GM12892 (cell line): ENCODE data around the gene GBA2.

Source experiments
- DNase-seq: peaks from one replicate; pipeline ENCODE4 v3.0.0; 2011; ENCODE audit not compliant: insufficient read length
- FAIRE-seq: peaks from 2 replicates; lab custom pipeline; 2011; peaks lifted over from hg19 to GRCh38; lab: Jason Lieb, UNC
- POLR2A ChIP-seq: IDR thresholded peaks from 2 replicates; pipeline ENCODE4 v1.6.1; 2011; ENCODE audit warnings: low read depth, low read length, control low read depth
- POLR2AphosphoS5 ChIP-seq: IDR thresholded peaks from 2 replicates; pipeline ENCODE4 v1.6.1; 2011; ENCODE audit warnings: low read depth, low read length, control low read depth
- TAF1 ChIP-seq: IDR thresholded peaks from 2 replicates; pipeline ENCODE4 v1.6.1; 2011; ENCODE audit warnings: low read depth, mild to moderate bottlenecking, control low read depth, low read length, borderline replicate concordance

The GBA2 gene

DNA sequence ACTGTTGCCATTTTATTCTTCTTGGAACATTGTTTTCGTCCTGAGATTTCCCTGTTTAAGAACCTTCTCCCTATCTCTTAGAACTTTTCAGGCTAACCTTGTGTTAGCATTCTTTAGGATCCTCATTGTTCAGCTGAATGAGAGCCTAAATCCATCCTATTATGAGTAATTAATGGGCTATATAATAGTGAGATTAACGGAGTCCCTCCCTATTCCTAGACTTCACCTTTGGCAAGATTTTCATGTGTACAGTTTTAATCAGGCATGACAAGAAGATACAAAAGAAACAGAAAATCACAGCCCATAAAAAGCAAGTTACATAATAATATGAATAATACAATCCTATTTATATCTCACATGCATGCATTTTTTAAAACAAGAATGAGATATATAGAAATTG lies 14.2 kb upstream of the GBA2 start:
- DNase-seq = no peak

DNA sequence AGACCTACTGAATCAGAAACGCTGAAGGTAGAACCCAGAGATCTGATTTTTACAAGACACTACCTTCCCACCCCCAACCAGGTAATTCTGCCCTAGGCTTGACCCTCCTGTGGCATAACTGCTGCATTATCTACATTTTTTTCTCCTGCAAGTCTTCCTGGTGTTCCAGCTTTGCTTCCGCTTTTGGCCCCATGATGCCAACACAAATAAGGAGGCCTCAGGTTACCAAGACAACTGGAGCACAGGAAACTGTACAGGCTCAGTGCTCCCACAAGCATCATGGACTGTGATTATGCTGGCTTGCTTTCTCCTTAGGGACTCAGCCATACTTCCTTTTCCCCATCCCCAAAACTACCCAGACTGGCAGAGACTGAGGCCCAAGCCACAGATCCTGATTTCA lies 11.6 kb upstream of the GBA2 start:
- FAIRE-seq (no peak), DNase-seq (no peak)
- TF ChIP-seq POLR2AphosphoS5 (no peak), TAF1 (no peak), POLR2A (no peak)

More for the DNA sequence above, 14.2 kb upstream of the GBA2 start:
- no peak for FAIRE-seq
- no peak for TF ChIP-seq POLR2A
- no peak for TF ChIP-seq POLR2AphosphoS5
- no peak for TF ChIP-seq TAF1

DNA sequence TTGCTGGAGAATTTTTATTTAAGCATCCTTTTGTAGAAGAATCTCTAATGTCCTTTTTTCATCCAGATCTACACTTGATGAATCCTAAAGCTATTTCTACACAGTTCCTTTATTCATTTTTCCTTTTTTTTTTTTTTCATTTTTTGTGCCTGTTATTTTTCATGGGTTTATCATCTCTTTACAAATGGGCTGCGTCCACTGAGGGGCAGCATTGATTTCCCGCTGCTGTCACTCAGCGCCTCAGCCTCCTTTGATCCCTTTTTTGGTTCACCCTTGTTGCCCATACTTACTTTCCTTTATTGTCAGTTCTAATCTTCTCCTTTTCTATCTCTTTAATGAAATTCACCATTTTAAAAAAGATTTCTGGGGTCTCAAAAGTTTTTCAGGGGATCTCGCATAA lies 10.8 kb upstream of the GBA2 start:
- TF ChIP-seq POLR2A (no peak), POLR2AphosphoS5 (no peak), TAF1 (no peak)
- no peak for FAIRE-seq
- DNase-seq = no peak

DNA sequence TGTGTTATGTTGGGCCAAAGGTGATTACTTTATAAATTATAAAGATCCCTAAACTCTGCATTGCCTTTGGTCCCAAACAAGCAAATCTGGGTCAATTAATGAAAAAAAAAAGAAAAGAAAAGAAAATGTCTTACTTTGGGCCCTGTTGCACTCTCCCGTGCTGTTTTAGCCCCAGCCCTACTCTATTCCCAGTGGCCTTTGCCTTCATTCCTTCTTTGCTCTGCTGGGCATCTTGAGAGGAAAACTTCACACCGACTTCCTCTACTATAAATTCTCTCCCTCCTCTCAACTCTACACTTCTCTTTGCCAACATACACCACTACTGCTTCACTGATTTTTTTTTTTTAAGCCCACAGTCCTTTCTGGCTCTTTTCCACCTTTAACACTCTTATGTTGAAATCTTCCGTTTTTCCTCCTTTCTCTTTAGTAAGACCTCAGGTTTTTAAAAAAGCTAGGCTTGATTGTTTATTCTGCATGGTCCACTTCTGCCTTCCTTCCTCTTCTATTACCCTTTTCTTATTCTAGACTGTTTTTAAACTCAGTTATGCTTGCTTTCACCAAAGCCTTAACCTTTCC lies 9.5 kb upstream of the GBA2 start:
- FAIRE-seq = no peak
- TF ChIP-seq POLR2AphosphoS5 (no peak), POLR2A (no peak), TAF1 (no peak)
- no peak for DNase-seq

DNA sequence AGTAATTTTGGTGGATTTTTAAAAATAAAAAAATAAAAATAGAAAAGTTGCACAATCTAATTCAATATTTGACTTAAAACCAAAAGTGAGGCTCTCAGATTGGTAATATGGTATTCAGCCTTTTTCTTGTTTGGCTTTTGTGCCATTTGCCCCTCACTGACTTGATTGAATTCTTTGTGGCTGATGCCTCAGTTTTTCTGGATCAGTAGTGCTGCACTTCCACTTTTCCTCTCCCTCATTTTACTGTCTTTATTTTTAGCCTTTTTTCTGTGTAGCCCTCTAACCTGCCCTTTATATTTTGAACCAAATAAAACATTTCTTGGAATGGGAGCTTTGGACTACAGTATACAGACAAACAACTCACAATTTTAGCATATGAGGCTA lies 8.9 kb upstream of the GBA2 start:
- DNase-seq = no peak
- FAIRE-seq = no peak
- TF ChIP-seq POLR2A = no peak
- no peak for TF ChIP-seq POLR2AphosphoS5
- no peak for TF ChIP-seq TAF1

DNA sequence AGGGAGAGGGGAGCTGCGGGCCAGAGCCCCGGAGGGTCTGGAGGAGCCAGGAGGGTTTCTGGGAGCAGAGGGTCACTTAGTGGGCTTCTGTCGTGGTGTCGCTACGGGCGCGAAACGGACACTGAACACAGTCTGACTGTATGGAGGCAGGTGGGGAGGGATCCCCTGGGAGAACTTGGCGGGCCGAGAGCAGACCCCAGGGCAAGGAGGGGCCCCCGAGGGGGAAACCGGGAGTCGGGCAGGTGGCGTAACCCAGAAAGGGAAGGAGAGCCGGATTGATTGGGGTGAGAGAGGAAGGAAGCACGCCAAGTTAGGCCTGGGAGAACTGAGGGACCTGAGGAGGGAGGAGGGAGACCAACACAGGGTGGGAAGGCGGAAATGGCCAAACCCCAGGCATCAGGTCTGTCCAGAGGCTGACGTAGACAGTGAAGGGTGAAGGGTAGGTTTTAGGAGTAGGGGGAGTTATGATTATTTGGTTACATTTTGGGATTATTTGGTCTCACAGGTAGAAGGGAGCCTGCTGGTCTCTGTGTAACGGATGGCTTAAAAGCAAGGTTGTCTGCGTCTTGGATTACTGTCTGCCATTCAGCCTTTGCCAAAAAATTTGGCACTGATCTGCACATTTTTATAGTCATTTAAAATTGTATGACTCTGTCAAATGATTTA lies 8.3 kb upstream of the GBA2 start:
- TF ChIP-seq POLR2A (peak; percentile 69; the same call in 1 of the 2 replicates), POLR2AphosphoS5 (peak; percentile 51; the same call in 1 of the 2 replicates), TAF1 (no peak; the same call in 1 of the 2 replicates)
- FAIRE-seq (peak; percentile 90), DNase-seq (no peak)

DNA sequence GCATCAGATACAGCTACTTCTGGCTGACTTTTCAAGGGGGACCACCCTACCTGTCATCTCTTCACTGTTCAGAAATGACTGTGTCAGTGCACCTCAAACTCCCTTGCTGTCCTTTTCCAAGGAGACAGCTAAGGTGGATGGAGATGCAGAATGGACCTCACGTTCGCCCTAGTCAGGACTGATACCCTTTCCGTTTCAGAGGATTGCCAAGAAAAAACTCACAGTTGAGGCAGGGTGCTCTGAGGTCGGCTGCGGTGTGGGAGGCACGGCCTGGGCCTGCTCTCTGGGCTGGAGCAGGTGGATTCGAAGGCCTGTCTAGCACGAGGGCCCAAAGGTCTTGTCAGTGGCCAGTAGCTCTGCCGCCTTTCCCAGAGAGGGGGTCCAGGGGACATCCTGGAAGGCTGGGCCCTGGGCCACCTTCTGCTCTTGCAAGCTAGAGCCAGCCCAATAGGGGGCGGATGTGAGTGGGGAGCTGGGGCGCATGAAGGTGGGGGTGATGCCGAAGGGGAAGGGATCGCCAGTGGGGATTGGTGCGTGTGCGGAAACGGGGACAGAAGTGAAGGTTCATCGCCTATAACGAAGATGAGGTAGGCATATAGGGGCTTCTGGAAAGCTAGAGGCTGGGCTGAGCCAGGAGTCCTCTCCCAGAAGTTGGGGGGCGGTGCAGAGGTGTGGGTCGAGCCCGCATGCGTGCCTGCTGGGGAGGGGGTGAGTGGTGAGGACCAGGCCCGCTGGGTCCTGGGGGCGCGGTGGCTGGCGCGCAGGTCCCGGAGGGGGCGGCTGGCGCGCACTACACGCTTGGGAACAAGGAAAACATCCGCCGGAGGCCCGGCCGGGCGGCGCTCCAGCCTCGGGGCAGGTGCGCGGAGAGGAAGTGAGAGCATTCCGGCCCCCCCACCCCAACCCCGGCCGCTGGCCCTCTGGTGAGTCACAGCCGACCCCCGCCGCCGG lies 7.5 kb upstream of the GBA2 start:
- TF ChIP-seq TAF1 = no peak
- no peak for TF ChIP-seq POLR2AphosphoS5
- no peak for TF ChIP-seq POLR2A
- peak; percentile 60 for DNase-seq
- FAIRE-seq = no peak

DNA sequence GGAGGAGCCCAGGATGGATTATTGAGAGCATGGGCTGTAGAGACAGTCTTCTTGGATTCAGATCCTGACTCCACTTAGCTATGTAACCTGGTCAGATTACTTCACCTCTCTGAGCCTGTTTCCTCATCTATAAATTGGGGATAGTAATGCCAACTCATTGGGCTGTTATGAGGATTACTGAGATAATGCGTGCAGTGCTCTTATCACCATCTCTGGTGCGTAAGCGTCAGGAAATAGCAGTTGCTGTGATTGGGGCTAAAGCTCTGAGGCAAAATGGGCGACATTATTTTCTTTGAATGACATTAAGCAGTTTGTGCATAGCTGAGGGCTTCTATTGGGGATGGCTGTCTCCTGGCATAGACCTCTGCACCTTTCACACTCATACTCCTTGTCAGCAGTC lies 6.0 kb upstream of the GBA2 start:
- DNase-seq (no peak), FAIRE-seq (no peak)
- TF ChIP-seq POLR2AphosphoS5 (no peak), TAF1 (no peak), POLR2A (no peak)

DNA sequence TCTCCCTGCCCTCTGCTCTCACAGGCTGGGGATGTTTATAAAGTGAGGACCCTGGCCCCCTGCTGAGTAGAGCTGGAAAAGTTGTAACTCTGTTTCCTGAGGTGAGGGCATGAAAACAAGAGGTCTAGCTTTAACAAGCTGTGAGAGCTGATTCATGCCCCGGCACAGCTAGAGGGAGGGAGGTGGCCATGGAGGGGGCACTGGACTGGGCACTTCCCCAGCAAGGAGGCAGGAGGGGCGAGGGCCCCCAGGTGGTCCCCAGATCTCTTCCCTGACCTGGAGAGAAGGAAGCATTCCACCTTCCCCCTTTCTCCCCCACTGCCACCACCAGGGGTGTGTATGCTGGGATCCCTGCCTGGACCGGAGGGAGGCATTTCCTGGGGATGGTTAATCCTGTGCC lies 5.2 kb upstream of the GBA2 start, which contains the start of gene MSMP:
Gene MSMP (minus strand): TSS at position 13 of the 400 bp plus-strand sequence. CDS start 147 bp downstream, outside the sequence.
- TF ChIP-seq POLR2AphosphoS5 = no peak
- no peak for TF ChIP-seq POLR2A
- no peak for TF ChIP-seq TAF1
- no peak for DNase-seq
- no peak for FAIRE-seq

DNA sequence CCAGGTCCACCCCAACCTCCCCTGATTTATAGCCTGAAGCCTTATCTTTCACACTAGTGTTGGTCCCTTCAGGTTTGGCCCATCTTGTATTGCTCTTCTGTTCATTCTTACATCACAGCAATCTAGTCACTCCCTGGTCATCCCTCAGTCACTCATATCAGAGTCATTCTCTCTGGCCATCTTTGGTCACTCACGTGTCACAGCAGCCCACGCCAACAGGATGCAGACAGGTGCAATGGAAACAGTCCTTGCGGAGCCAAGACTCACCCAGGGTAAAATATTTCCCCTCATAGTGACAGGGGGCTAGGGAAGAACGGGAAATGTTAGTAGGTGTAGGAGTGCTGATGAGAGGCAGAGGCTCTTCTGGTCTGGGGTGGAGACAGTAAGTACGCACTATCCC lies 4.4 kb upstream of the GBA2 start:
- TF ChIP-seq POLR2AphosphoS5 = no peak
- TF ChIP-seq TAF1 = no peak
- TF ChIP-seq POLR2A = no peak
- DNase-seq (no peak), FAIRE-seq (no peak)

DNA sequence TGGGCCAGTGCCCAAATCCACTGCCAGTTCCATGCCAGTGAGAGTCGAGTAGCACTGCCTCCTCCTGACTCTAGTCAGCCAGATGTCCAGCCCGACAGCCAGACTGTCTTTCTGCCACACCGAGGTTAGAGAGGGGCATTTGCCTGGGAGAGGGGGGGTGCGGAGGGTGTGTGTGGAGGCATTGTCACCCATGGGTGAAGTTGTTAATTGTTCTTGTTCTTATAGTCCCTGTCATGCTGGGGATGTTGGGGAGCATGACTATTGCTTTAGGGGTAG lies 1.2 kb upstream of the GBA2 start:
- FAIRE-seq (no peak), DNase-seq (no peak)
- TF ChIP-seq POLR2A (no peak), POLR2AphosphoS5 (no peak), TAF1 (no peak)
